Pancreas (tissue), 10 donors: Measurements from ENCODE around the gene EPHA4. TPM values are rescaled to one million over a fixed set of nuclear protein-coding genes. Genes with fewer than 3 reads are reported as not detected.

Experiments used
- ATAC-seq, 4 donors: fragments of 200-7000 bp; cut with Tn5 transposase; one replicate each; pipeline versions ENCODE4 v1.8.0 to v1.9.1; 2020; ENCODE audit warnings: mild to moderate bottlenecking in 4 of 4, moderate library complexity in 4 of 4
- DNase-seq, 6 donors: peaks; one replicate each; pipeline ENCODE4 v3.0.0-alpha.2; 2020
- FAIRE-seq: peaks from 2 replicates; lab custom pipeline; 2012; peaks lifted over from hg19 to GRCh38; lab: Jason Lieb, UNC
- H3K27ac ChIP-seq, 4 donors: fragments of 200-600 bp; sonication (generic); 1 replicate in 3 of 4; 2 replicates in 1 of 4; pipeline versions ENCODE4 v1.5.0 to v1.8.0; 2020
- H3K27me3 ChIP-seq, 4 donors: fragments of 200-600 bp; one replicate each; pipeline ENCODE4 v1.8.0; 2021
- H3K36me3 ChIP-seq, 3 donors: fragments of 200-600 bp; sonication (generic) in 1 of 3; one replicate each; pipeline versions ENCODE4 v1.5.0 to v1.8.0; 2020 to 2021
- H3K4me1 ChIP-seq, 3 donors: fragments of 200-600 bp; one replicate each; pipeline ENCODE4 v1.8.0; 2021
- H3K4me3 ChIP-seq, 4 donors: fragments of 200-600 bp; sonication (generic) in 2 of 4; one replicate each; pipeline versions ENCODE4 v1.5.0 to v1.8.0; 2020 to 2021
- H3K9me3 ChIP-seq, 4 donors: fragments of 200-600 bp; one replicate each; pipeline ENCODE4 v1.8.0; 2021
- WGBS, 2 donors: extraction: QIAGEN DNeasy Blood & Tissue Kit; methylation state at CpG; one replicate each; pipeline ENCODE4 v1.1.7; 2013; 5-methylcytosine and 5-hydroxymethylcytosine counted together
- intact Hi-C, 3 donors: fragments of 100-400 bp; cut with DNase I; formaldehyde crosslinking; loops; one replicate each; pipeline versions ENCODE4 v1.11.1 to v1.14.2; 2022
- polyA plus RNA-seq, 2 donors: library from polyadenylated mRNA; stranded (reverse); fragments of 200-250 nt; gene quantifications; one replicate each; pipeline ENCODE4 v1.2.3, GENCODE V29; 2013
- total RNA-seq, 6 donors: library from RNA; stranded (reverse); fragmentation: NEBNext Ultra II Directional in 4 of 6; extraction: Animal tissue kit (Norgen Biotek cat#: 25700) in 4 of 6; gene quantifications; one replicate each; pipeline versions ENCODE4 v1.2.1 to v1.2.4, GENCODE V29; 2021 to 2023
- TF ChIP-seq, protein P1 (sequence below), 4 donors: fragments of 200-600 bp; sonication (generic) in 3 of 4; IDR thresholded peaks; one replicate each; pipeline versions ENCODE4 v1.5.0 to v1.8.0; 2021; ENCODE audit warnings: antibody characterized with exemption in 4 of 4
- donor health status: healthy with polysubstance abuse.
- donor health status: DM: no; HTN: no; CAD: no; lungs with moderate emphysema.
- donor health status: DM: no; HTN: no; CAD: no.
- donor health status: control.
- donor health status: control.
- donor health status: Bipolar disorder and iron deficiency.
- donor health status: DM: yes; HTN: yes; CAD: no.
- donor health status: DM: no; HTN: no; CAD: no.
- donor health status: DM: no; HTN: no; CAD: no.
- donor health status: DM: yes; HTN: yes; CAD: no.

EPHA4 gene
- total and polyA plus RNA-seq, 8 donors: 1.1 to 2.3 (median 1.4) TPM

DNA sequence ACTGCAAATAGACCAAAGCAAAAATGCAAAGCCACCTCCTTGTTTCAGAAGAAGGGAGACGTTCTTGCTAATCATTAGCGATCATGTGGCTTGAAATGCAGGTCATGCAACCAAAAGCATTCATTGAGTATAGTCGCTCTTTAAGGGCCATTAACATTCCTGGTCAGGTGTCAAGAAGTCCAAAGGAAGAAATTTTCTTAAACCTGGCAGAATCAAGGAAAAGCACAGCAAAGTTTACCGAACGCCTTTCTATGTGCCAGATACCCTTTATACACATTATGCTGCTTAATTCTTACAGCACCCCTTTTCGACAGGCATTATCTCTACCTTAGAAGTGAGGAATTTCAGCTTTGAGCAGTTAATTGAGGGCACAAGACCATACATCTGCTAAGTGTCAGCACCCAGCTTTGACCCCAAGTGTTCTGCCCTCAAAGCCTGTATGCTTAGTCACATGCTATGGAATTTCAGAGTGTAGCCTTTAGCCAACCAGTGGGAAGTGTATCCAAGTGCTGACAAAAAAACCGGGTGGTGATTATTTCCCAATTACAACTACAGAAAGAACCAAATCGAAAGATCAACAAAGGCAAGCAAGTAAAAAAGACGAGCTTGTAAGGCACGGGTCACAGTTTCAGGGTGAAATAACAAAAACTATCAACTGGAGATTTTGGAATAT lies 70.8 kb downstream of the EPHA4 start:
- intact Hi-C loops: no loop called here
- ATAC-seq: no peak

DNA sequence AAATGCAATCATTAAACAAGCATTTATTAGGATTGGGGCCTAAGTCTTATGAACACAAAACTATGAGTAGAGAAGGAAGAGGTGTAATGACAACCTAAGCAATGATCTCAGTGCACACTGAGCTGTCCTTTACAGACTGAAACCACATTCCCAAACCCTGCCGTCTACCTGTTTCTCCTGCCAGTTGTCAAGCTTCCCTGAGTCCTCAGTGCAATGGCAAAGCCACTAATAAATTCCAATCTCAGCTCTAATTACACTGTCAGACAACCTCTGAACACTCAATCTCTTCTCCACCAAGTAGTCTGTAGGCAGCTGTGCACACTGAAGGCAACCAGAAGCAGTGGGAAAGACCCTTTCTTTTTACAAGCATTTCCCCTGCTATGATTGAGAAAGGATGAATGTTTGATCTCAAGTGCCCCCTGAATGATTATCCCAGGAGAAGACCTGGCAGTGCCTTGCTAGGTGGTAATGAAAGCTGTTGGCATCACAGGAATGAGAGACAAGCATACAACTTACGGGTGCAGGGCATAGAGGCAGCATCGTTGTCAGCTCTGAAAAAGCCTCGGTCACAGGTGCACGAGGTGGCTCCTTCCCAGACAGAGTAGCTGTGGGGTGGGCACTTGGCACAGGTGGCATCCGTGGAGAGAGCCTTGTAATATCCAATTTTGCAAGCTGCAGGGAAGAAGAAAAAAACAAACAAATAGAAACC lies 71.4 kb downstream of the EPHA4 start:
- 63 to 74% methylated on average over 6 of the region's 6 CpGs for WGBS, 2 donors
- Histone ChIP-seq H3K27me3 (no peaks in the 10 kb centered on the region), H3K9me3 (no peaks in the 10 kb centered on the region), H3K4me3 (no peak overlapping the region), H3K27ac (no peak overlapping the region), H3K4me1 (no peaks in the 10 kb centered on the region), H3K36me3 (no peaks in the 10 kb centered on the region)
- ATAC-seq (no peak), DNase-seq (no peak), FAIRE-seq (no peak)
- intact Hi-C loops: no loop called here
- TF ChIP-seq, protein P1, sequence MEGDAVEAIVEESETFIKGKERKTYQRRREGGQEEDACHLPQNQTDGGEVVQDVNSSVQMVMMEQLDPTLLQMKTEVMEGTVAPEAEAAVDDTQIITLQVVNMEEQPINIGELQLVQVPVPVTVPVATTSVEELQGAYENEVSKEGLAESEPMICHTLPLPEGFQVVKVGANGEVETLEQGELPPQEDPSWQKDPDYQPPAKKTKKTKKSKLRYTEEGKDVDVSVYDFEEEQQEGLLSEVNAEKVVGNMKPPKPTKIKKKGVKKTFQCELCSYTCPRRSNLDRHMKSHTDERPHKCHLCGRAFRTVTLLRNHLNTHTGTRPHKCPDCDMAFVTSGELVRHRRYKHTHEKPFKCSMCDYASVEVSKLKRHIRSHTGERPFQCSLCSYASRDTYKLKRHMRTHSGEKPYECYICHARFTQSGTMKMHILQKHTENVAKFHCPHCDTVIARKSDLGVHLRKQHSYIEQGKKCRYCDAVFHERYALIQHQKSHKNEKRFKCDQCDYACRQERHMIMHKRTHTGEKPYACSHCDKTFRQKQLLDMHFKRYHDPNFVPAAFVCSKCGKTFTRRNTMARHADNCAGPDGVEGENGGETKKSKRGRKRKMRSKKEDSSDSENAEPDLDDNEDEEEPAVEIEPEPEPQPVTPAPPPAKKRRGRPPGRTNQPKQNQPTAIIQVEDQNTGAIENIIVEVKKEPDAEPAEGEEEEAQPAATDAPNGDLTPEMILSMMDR (IDR thresholded peaks at IDR 0.05): no peak

More for the DNA sequence above, 70.8 kb downstream of the EPHA4 start:
- Histone ChIP-seq H3K27me3 (no peaks in the 10 kb centered on the region), H3K4me3 (no peak overlapping the region), H3K4me1 (no peaks in the 10 kb centered on the region), H3K27ac (no peak overlapping the region), H3K36me3 (no peaks in the 10 kb centered on the region), H3K9me3 (no peaks in the 10 kb centered on the region)
- TF ChIP-seq, protein P1 (IDR thresholded peaks at IDR 0.05): no peak
- 53 to 57% methylated on average over 10 of the region's 10 CpGs for WGBS, 2 donors
- no peak for DNase-seq
- FAIRE-seq: no peak

DNA sequence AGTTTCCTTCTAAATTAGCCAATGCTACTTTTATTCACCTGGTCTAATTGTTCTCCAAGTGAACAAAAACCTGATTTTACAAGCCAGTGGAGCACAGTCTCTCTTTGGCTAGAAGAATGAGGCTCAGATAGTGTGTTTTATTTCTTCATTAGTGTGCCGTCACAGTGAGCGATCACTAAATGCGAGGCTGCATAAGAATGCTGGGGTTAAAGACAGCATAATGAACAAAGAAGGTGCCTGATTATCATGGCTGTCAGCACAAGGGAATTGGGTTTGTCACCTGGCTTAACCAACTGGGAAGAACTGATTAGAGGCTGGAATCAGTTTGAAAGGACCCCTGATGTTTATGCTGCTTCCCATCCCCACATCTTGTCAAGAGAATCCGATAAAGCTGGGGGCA lies 76.4 kb downstream of the EPHA4 start:
- H3K27me3 ChIP-seq: no peaks in the 10 kb centered on the region
- no peak for FAIRE-seq
- no peaks in the 10 kb centered on the region for H3K9me3 ChIP-seq
- H3K27ac ChIP-seq: no peak overlapping the region
- ATAC-seq: no peak
- TF ChIP-seq, protein P1 (IDR thresholded peaks at IDR 0.05): no peak
- intact Hi-C loops: no loop called here
- DNase-seq: no peak
- H3K4me1 ChIP-seq: no peaks in the 10 kb centered on the region
- WGBS, 2 donors: 87% methylated on average over 4 of the region's 4 CpGs
- H3K4me3 ChIP-seq: no peak overlapping the region
- no peaks in the 10 kb centered on the region for H3K36me3 ChIP-seq

DNA sequence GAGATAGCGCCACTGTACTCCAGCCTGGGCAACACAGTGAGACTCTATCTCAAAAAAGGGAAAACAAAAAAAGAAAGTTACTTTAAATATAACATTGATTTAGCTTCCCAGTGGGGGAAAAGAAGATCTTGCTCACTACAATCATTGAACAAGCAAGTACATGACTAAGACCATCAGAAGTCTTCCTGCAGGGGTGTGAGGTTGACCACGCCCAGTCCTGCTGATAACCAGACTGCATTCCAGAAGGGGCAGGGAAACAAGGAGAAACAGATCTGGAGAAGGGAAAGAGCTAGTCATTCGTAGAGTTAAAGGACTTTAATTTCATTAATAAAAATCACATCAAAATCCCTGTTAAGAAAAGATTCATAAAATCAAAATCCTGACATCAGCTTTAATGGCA lies 77.5 kb downstream of the EPHA4 start:
- Histone ChIP-seq H3K27ac (no peak overlapping the region), H3K4me1 (no peaks in the 10 kb centered on the region), H3K9me3 (no peaks in the 10 kb centered on the region), H3K4me3 (no peak overlapping the region), H3K27me3 (no peaks in the 10 kb centered on the region), H3K36me3 (no peaks in the 10 kb centered on the region)
- whole genome bisulfite sequencing, 2 donors: 82 to 86% methylated on average over 3 of the region's 3 CpGs
- intact Hi-C loops: no loop called here
- FAIRE-seq (no peak), DNase-seq (no peak), ATAC-seq (no peak)
- TF ChIP-seq, protein P1 (IDR thresholded peaks at IDR 0.05): no peak

DNA sequence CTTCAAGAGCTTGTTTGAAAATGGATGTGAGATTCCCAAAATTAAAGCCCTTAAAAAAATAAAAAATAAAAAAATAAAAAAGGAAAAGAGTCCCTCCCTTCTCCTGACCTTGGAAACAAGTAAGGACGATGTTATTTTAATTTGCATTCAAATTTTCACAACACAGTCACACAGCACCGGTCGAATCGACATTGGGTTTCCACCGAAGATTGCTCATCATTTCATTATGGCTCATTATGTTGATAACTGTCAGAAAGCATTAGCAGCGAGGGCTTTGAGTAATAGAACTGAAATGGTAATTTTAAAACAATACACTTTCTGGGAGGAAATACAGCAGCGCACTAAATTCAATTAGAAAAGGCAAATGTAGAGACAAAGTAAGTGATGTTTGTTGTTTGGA lies 78.7 kb downstream of the EPHA4 start:
- no peaks in the 10 kb centered on the region for H3K36me3 ChIP-seq
- H3K27ac ChIP-seq: no peak overlapping the region
- no peaks in the 10 kb centered on the region for H3K27me3 ChIP-seq
- no peaks in the 10 kb centered on the region for H3K4me1 ChIP-seq
- TF ChIP-seq, protein P1 (IDR thresholded peaks at IDR 0.05): no peak
- no peaks in the 10 kb centered on the region for H3K9me3 ChIP-seq
- intact Hi-C loops: no loop called here
- 78 to 81% methylated on average over 7 of the region's 7 CpGs for WGBS, 2 donors
- ATAC-seq (no peak), FAIRE-seq (no peak), DNase-seq (no peak)
- H3K4me3 ChIP-seq: no peak overlapping the region
